ENCODE results near the gene SPSB4. TPM values are rescaled to one million over a fixed set of nuclear protein-coding genes. Genes with fewer than 3 reads are reported as not detected.

The SPSB4 gene
- total RNA-seq, 1 donor = not detected

DNA sequence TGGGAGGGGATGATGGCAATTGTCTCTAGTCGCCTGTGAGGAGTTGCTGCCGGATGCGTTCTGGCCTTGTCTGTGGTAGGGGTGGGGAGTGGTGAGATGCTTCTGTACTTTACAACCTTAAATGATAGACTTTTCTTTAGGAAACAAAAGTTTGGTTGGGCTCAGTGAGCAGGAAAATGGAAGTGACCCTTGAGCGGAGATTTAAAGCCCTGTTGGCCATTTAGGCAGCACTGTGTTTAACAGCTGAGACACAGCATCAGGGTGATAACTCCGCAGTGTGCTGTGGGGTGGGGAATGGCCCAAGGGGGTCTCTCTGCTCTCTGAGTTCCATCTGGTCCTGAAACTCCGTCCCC lies 36.6 kb downstream of the SPSB4 start:
- Histone ChIP-seq H3K79me2 (ENCODE audit: insufficient read depth, low read length) (no peaks in the 10 kb centered on the region), H3K4me3 (ENCODE audit: insufficient read depth, low read length) (no peak overlapping the region), H3K9me3 (ENCODE audit: low read depth, low read length) (peaks cover 4% of the 10 kb centered on the region), H3K27me3 (ENCODE audit: insufficient read depth, low read length) (peaks cover 3% of the 10 kb centered on the region), H2AFZ (ENCODE audit: low read length) (no peak overlapping the region), H3K4me2 (ENCODE audit: insufficient read depth, low read length) (no peak overlapping the region), H3K4me1 (ENCODE audit: insufficient read depth, low read length) (no peaks in the 10 kb centered on the region), H4K20me1 (ENCODE audit: insufficient read depth, low read length) (no peaks in the 10 kb centered on the region), H3K36me3 (ENCODE audit: insufficient read depth, low read length) (no peaks in the 10 kb centered on the region), H3K27ac (ENCODE audit: low read depth, low read length) (no peak overlapping the region)
- no peak for DNase-seq (ENCODE audit: insufficient read length, low spot score, missing footprints)
- TF ChIP-seq, protein P1, sequence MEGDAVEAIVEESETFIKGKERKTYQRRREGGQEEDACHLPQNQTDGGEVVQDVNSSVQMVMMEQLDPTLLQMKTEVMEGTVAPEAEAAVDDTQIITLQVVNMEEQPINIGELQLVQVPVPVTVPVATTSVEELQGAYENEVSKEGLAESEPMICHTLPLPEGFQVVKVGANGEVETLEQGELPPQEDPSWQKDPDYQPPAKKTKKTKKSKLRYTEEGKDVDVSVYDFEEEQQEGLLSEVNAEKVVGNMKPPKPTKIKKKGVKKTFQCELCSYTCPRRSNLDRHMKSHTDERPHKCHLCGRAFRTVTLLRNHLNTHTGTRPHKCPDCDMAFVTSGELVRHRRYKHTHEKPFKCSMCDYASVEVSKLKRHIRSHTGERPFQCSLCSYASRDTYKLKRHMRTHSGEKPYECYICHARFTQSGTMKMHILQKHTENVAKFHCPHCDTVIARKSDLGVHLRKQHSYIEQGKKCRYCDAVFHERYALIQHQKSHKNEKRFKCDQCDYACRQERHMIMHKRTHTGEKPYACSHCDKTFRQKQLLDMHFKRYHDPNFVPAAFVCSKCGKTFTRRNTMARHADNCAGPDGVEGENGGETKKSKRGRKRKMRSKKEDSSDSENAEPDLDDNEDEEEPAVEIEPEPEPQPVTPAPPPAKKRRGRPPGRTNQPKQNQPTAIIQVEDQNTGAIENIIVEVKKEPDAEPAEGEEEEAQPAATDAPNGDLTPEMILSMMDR (IDR thresholded peaks at IDR 0.05; ENCODE audit: extremely low read depth, low read depth, low read length) = no peak

DNA sequence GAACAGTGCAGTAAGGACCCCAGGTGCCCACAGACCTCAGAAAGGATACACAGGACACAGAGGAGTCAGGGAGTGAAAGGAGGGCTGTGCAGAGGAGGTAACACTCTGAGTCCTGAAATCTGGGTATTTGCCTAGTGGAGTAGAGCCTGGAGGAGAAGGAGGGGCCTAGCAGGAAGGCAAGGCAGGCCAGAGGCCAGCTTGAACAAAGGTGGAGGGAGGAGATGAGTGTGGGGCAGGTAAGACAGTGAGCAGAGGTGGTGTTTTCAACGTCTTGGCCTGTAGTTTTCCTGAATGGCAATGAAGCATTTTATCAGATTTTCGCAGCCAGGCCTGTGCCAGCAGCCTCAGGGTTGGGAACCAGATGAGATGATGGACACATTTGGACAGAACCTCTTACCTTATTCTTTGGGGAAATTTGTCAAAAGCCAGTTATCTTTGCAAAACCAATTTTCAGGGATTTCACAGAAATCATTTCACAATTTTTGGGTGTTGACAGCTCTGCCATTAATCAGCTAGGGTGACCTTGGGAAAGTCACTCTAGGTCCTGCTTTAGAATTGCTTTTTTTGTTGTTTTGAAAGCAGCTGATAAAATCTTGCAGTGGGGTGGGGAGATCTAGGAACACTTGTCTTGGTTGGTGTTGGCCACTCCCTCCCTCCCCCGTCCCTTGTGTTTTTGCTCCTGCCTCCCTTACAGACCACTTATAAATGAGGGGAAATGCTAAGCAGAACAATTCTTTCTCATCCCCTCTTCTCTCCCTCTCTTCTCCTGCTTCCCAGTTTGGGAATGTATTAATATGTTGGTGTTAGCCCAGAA lies 38.4 kb downstream of the SPSB4 start:
- Histone ChIP-seq H3K27me3 (ENCODE audit: insufficient read depth, low read length) (peaks cover 3% of the 10 kb centered on the region), H2AFZ (ENCODE audit: low read length) (no peak overlapping the region), H3K4me2 (ENCODE audit: insufficient read depth, low read length) (no peak overlapping the region), H4K20me1 (ENCODE audit: insufficient read depth, low read length) (no peaks in the 10 kb centered on the region), H3K9me3 (ENCODE audit: low read depth, low read length) (peaks cover 4% of the 10 kb centered on the region), H3K36me3 (ENCODE audit: insufficient read depth, low read length) (no peaks in the 10 kb centered on the region), H3K4me1 (ENCODE audit: insufficient read depth, low read length) (no peaks in the 10 kb centered on the region), H3K27ac (ENCODE audit: low read depth, low read length) (no peak overlapping the region), H3K79me2 (ENCODE audit: insufficient read depth, low read length) (no peaks in the 10 kb centered on the region), H3K4me3 (ENCODE audit: insufficient read depth, low read length) (no peak overlapping the region)
- DNase-seq (ENCODE audit: insufficient read length, low spot score, missing footprints) = peak; percentile 19
- TF ChIP-seq, protein P1 (IDR thresholded peaks at IDR 0.05; ENCODE audit: extremely low read depth, low read depth, low read length) = no peak

DNA sequence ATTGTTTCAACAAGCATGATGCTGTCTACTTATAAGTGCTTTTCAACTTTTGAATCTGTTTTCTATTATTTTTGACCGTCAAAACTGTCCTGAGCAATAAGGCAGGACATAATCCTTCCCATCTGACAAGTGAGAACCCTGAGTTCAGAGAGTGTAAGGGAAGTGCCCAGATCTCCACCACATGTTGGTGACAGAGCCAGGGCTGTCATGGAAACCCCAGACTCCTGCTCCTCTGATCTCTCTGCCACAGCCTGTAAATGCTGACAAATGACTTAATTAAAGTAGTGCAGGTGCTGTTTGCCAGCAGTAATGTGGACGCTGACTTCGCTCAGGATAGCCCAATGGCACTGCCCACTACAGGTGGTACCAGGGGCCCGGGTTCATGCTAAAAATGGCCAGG lies 40.3 kb downstream of the SPSB4 start:
- no peaks in the 10 kb centered on the region for H3K9me3 ChIP-seq (ENCODE audit: low read depth, low read length)
- peaks cover 11% of the 10 kb centered on the region for H3K27me3 ChIP-seq (ENCODE audit: insufficient read depth, low read length)
- TF ChIP-seq, protein P1 (IDR thresholded peaks at IDR 0.05; ENCODE audit: extremely low read depth, low read depth, low read length) = no peak
- H4K20me1 ChIP-seq (ENCODE audit: insufficient read depth, low read length) = no peaks in the 10 kb centered on the region
- no peak overlapping the region for H3K4me3 ChIP-seq (ENCODE audit: insufficient read depth, low read length)
- H3K79me2 ChIP-seq (ENCODE audit: insufficient read depth, low read length) = no peaks in the 10 kb centered on the region
- no peak for DNase-seq (ENCODE audit: insufficient read length, low spot score, missing footprints)
- no peak overlapping the region for H2AFZ ChIP-seq (ENCODE audit: low read length)
- H3K36me3 ChIP-seq (ENCODE audit: insufficient read depth, low read length) = no peaks in the 10 kb centered on the region
- H3K4me2 ChIP-seq (ENCODE audit: insufficient read depth, low read length) = no peak overlapping the region
- peaks cover 3% of the 10 kb centered on the region for H3K4me1 ChIP-seq (ENCODE audit: insufficient read depth, low read length)
- no peak overlapping the region for H3K27ac ChIP-seq (ENCODE audit: low read depth, low read length)

DNA sequence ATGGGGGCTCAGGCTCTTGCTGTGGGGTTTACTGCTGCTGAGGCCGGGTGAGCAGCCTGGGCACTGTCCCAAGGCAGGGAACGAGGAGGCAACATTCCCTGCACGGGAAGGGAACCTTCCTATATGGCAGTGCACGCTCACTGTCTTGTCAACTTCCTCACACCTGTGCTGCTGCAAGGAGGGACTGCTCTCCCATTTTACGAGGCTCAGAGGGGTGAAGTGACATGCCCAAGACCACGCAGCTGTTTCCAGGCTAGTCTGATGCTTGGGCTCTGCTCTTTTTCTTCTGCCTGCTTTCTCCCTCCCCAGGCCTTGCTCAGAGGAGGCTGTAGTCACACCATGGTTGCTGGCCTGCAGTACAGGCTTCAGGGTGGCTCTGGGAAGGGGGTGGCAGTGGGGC lies 41.5 kb downstream of the SPSB4 start:
- no peaks in the 10 kb centered on the region for H3K9me3 ChIP-seq (ENCODE audit: low read depth, low read length)
- H3K4me3 ChIP-seq (ENCODE audit: insufficient read depth, low read length) = no peak overlapping the region
- TF ChIP-seq, protein P1 (IDR thresholded peaks at IDR 0.05; ENCODE audit: extremely low read depth, low read depth, low read length) = no peak
- no peak overlapping the region for H2AFZ ChIP-seq (ENCODE audit: low read length)
- no peak overlapping the region for H3K27ac ChIP-seq (ENCODE audit: low read depth, low read length)
- H3K4me1 ChIP-seq (ENCODE audit: insufficient read depth, low read length) = peaks cover 3% of the 10 kb centered on the region
- no peak for DNase-seq (ENCODE audit: insufficient read length, low spot score, missing footprints)
- no peaks in the 10 kb centered on the region for H3K79me2 ChIP-seq (ENCODE audit: insufficient read depth, low read length)
- no peaks in the 10 kb centered on the region for H3K36me3 ChIP-seq (ENCODE audit: insufficient read depth, low read length)
- no peak overlapping the region for H3K4me2 ChIP-seq (ENCODE audit: insufficient read depth, low read length)
- H4K20me1 ChIP-seq (ENCODE audit: insufficient read depth, low read length) = no peaks in the 10 kb centered on the region
- peaks cover 11% of the 10 kb centered on the region for H3K27me3 ChIP-seq (ENCODE audit: insufficient read depth, low read length)

Data from osteoblast (primary cell).